ENCODE results near the gene PGM2L1.

GRCh38 chr11:74322667-74323066, 75.6 kb downstream of the PGM2L1 start:
- TF ChIP-seq CTCF (IDR thresholded peaks at IDR 0.05) (no peak), POLR2A (IDR thresholded peaks at IDR 0.05) (no peak)
